Measurements from ENCODE around the gene SAFB.

The SAFB gene

GRCh38 chr19:5707576-5708575, 85.0 kb downstream of the SAFB start:
- H3K4me1 ChIP-seq (ENCODE audit: control insufficient read depth in 1 of 2, insufficient read depth in 1 of 2, low read depth in 1 of 2, low read length in 1 of 2), result no peaks in the 10 kb centered on the region
- no peak overlapping the region for H3K4me3 ChIP-seq (ENCODE audit: low read depth in 1 of 2, low read length in 1 of 2)
- H3K27me3 ChIP-seq, result no peaks in the 10 kb centered on the region
- H3K36me3 ChIP-seq, result peaks cover 77% of the 10 kb centered on the region
- no peaks in the 10 kb centered on the region for H3K9me3 ChIP-seq
- TF ChIP-seq CTCF (IDR thresholded peaks at IDR 0.05), result no peak
- H3K27ac ChIP-seq, result no peak overlapping the region

GRCh38 chr19:5711025-5711424, 88.1 kb downstream of the SAFB start:
- Histone ChIP-seq H3K27me3 (no peaks in the 10 kb centered on the region), H3K4me3 (ENCODE audit: low read depth in 1 of 2, low read length in 1 of 2) (no peak overlapping the region), H3K36me3 (peaks cover 62% of the 10 kb centered on the region), H3K4me1 (ENCODE audit: control insufficient read depth in 1 of 2, insufficient read depth in 1 of 2, low read depth in 1 of 2, low read length in 1 of 2) (no peaks in the 10 kb centered on the region), H3K9me3 (no peaks in the 10 kb centered on the region), H3K27ac (no peak overlapping the region)
- no peak for TF ChIP-seq CTCF (IDR thresholded peaks at IDR 0.05)

GRCh38 chr19:5711713-5712161, 88.9 kb downstream of the SAFB start:
- Histone ChIP-seq H3K36me3 (peaks cover 55% of the 10 kb centered on the region), H3K27ac (no peak overlapping the region), H3K9me3 (no peaks in the 10 kb centered on the region), H3K4me1 (ENCODE audit: control insufficient read depth in 1 of 2, insufficient read depth in 1 of 2, low read depth in 1 of 2, low read length in 1 of 2) (no peaks in the 10 kb centered on the region), H3K4me3 (ENCODE audit: low read depth in 1 of 2, low read length in 1 of 2) (no peak overlapping the region), H3K27me3 (no peaks in the 10 kb centered on the region)
- TF ChIP-seq CTCF (IDR thresholded peaks at IDR 0.05), result no peak

DNA sequence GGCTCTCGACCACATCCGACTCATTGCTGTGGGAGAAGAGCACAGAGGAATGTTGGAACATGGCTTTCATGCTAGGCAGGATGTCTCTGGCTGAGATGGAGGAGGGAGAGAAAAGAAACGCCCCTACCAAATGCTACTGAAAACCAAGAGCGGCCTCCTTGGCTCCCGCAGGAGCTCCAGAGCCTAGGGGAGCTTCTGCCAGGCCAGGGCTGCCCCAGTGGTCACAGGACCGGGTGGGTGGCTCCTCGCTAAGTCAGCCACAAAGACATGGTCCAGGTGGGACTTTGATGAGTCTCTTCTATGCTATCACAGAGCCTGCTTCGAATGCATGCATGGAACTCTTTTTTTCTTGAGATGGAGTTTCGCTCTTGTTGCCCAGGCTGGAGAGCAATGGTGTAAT, 90.3 kb downstream of the SAFB start:
- H3K27me3 ChIP-seq, result no peaks in the 10 kb centered on the region
- H3K9me3 ChIP-seq, result no peaks in the 10 kb centered on the region
- TF ChIP-seq CTCF (IDR thresholded peaks at IDR 0.05), result no peak
- no peak overlapping the region for H3K4me3 ChIP-seq (ENCODE audit: low read depth in 1 of 2, low read length in 1 of 2)
- no peak overlapping the region for H3K27ac ChIP-seq
- H3K36me3 ChIP-seq, result peaks cover 40% of the 10 kb centered on the region
- peaks cover 0 to under 1% of the 10 kb centered on the region in 2 experiments for H3K4me1 ChIP-seq (ENCODE audit: control insufficient read depth in 1 of 2, insufficient read depth in 1 of 2, low read depth in 1 of 2, low read length in 1 of 2)

DNA sequence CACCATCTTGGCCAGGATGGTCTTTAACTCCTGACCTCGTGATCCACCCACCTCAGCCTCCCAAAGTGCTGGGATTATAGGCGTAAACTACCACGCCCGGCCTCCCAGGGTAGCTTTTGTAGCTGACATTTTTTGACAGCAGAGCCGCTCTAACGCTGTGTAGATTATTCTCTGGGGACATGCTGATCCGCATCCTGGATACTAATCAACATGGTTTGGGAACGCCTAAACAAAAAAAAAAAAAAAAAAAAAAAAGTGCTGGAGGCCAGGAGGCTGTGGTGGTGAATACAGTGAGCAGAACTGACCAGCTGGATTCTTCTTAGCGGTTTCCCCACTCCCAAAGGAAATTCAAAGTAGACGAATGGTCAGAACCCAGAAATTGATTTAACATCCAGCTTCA, 91.9 kb downstream of the SAFB start:
- TF ChIP-seq CTCF (IDR thresholded peaks at IDR 0.05), result no peak
- H3K4me1 ChIP-seq (ENCODE audit: control insufficient read depth in 1 of 2, insufficient read depth in 1 of 2, low read depth in 1 of 2, low read length in 1 of 2), result peaks cover 14 to 16% of the 10 kb centered on the region in 2 experiments
- H3K36me3 ChIP-seq, result peaks cover 36% of the 10 kb centered on the region
- no peak overlapping the region for H3K27ac ChIP-seq
- H3K4me3 ChIP-seq (ENCODE audit: low read depth in 1 of 2, low read length in 1 of 2), result no peak overlapping the region
- H3K9me3 ChIP-seq, result no peaks in the 10 kb centered on the region
- H3K27me3 ChIP-seq, result no peaks in the 10 kb centered on the region

Measured in neutrophil (primary cell).